ENCODE data around the gene VSTM4. TPM values are rescaled to one million over a fixed set of nuclear protein-coding genes. Genes with fewer than 3 reads are reported as not detected.

VSTM4 gene
- total and polyA plus RNA-seq, 2 experiments from 2014 or later: 9.0 to 10.2 TPM

- Histone ChIP-seq H3K27ac (no peak overlapping the region), H2AFZ (no peak overlapping the region), H3K4me3 (no peak overlapping the region), H3K4me2 (no peak overlapping the region), H3K9me3 (ENCODE audit: low read depth) (no peaks in the 10 kb centered on the region), H3K79me2 (no peaks in the 10 kb centered on the region), H3K4me1 (ENCODE audit: insufficient read depth) (no peaks in the 10 kb centered on the region), H3K27me3 (no peaks in the 10 kb centered on the region), H3K9me2 (replicated peaks; ENCODE audit: insufficient read depth) (no peaks in the 10 kb centered on the region), H3K36me3 (replicated peaks; ENCODE audit: insufficient read depth, low read depth) (no peaks in the 10 kb centered on the region), H4K20me1 (ENCODE audit: insufficient read depth, poor library complexity, severe bottlenecking) (no peaks in the 10 kb centered on the region)
- WGBS (ENCODE audit: low lambda C conversion rate, missing lambda C conversion rate): 96% methylated on average over 11 of the region's 11 CpGs
- no peak for DNase-seq (ENCODE audit: low spot score)
- no peak for TF ChIP-seq EZH2 (IDR thresholded peaks at IDR 0.05; ENCODE audit: borderline replicate concordance)
- no peak for TF ChIP-seq CTCF (IDR thresholded peaks at IDR 0.05; ENCODE audit: poor library complexity)
- TF ChIP-seq EZH2phosphoT487 (IDR thresholded peaks at IDR 0.05; ENCODE audit: low read depth, severe bottlenecking, unreplicated experiment): no peak
These were observed 22.8 kb downstream of the VSTM4 start for GRCh38 chr10:49092477-49092876.

GRCh38 chr10:49091450-49092210 lies 23.7 kb downstream of the VSTM4 start:
- H3K9me2 ChIP-seq (replicated peaks; ENCODE audit: insufficient read depth): no peaks in the 10 kb centered on the region
- no peak overlapping the region for H3K27ac ChIP-seq
- H3K36me3 ChIP-seq (replicated peaks; ENCODE audit: insufficient read depth, low read depth): no peaks in the 10 kb centered on the region
- H3K79me2 ChIP-seq: no peaks in the 10 kb centered on the region
- no peak for DNase-seq (ENCODE audit: low spot score)
- no peak overlapping the region for H3K4me2 ChIP-seq
- 88% methylated on average over 13 of the region's 13 CpGs for WGBS (ENCODE audit: low lambda C conversion rate, missing lambda C conversion rate)
- no peak overlapping the region for H2AFZ ChIP-seq
- no peak overlapping the region for H3K4me3 ChIP-seq
- no peaks in the 10 kb centered on the region for H3K4me1 ChIP-seq (ENCODE audit: insufficient read depth)
- no peak for TF ChIP-seq CTCF (IDR thresholded peaks at IDR 0.05; ENCODE audit: poor library complexity)
- TF ChIP-seq EZH2 (IDR thresholded peaks at IDR 0.05; ENCODE audit: borderline replicate concordance): no peak
- no peak for TF ChIP-seq EZH2phosphoT487 (IDR thresholded peaks at IDR 0.05; ENCODE audit: low read depth, severe bottlenecking, unreplicated experiment)
- H3K27me3 ChIP-seq: no peaks in the 10 kb centered on the region
- no peaks in the 10 kb centered on the region for H4K20me1 ChIP-seq (ENCODE audit: insufficient read depth, poor library complexity, severe bottlenecking)
- peaks cover 6% of the 10 kb centered on the region for H3K9me3 ChIP-seq (ENCODE audit: low read depth)

- TF ChIP-seq CTCF (IDR thresholded peaks at IDR 0.05; ENCODE audit: poor library complexity) (no peak), EZH2phosphoT487 (IDR thresholded peaks at IDR 0.05; ENCODE audit: low read depth, severe bottlenecking, unreplicated experiment) (no peak), EZH2 (IDR thresholded peaks at IDR 0.05; ENCODE audit: borderline replicate concordance) (no peak)
- 80% methylated on average over 6 of the region's 6 CpGs for WGBS (ENCODE audit: low lambda C conversion rate, missing lambda C conversion rate)
- Histone ChIP-seq H2AFZ (no peak overlapping the region), H3K4me1 (ENCODE audit: insufficient read depth) (no peaks in the 10 kb centered on the region), H4K20me1 (ENCODE audit: insufficient read depth, poor library complexity, severe bottlenecking) (no peaks in the 10 kb centered on the region), H3K4me3 (no peak overlapping the region), H3K79me2 (no peaks in the 10 kb centered on the region), H3K36me3 (replicated peaks; ENCODE audit: insufficient read depth, low read depth) (no peaks in the 10 kb centered on the region), H3K27me3 (no peaks in the 10 kb centered on the region), H3K9me2 (replicated peaks; ENCODE audit: insufficient read depth) (no peaks in the 10 kb centered on the region), H3K4me2 (no peak overlapping the region), H3K27ac (no peak overlapping the region), H3K9me3 (ENCODE audit: low read depth) (peaks cover 7% of the 10 kb centered on the region)
- DNase-seq (ENCODE audit: low spot score): no peak
These were observed 24.5 kb downstream of the VSTM4 start for GRCh38 chr10:49090696-49091380.

All from hepatocyte (in vitro differentiated cells).